Muscle layer of duodenum (tissue), 2 donors: ENCODE results near the gene RPRD1B.

Experiments
- H3K27ac ChIP-seq: one replicate; pipeline ENCODE4 v1.7.0; 2013; ENCODE audit warnings: mild to moderate bottlenecking, low read length
- H3K27me3 ChIP-seq: one replicate; pipeline ENCODE4 v1.7.0; 2013; ENCODE audit warnings: low read depth, mild to moderate bottlenecking, control low read depth, low read length
- H3K36me3 ChIP-seq, 2 donors: one replicate each; pipeline ENCODE4 v1.7.0; 2013; ENCODE audit warnings: low read length in 2 of 2, control low read depth in 1 of 2, mild to moderate bottlenecking in 1 of 2; ENCODE audit not compliant: insufficient read depth in 2 of 2, control insufficient read depth in 1 of 2
- H3K4me1 ChIP-seq, 2 donors: one replicate each; pipeline ENCODE4 v1.7.0; 2013; ENCODE audit warnings: low read length in 2 of 2, mild to moderate bottlenecking in 2 of 2, control low read depth in 1 of 2, moderate library complexity in 1 of 2; ENCODE audit not compliant: insufficient read depth in 2 of 2, control insufficient read depth in 1 of 2
- H3K4me3 ChIP-seq, 2 donors: one replicate each; pipeline ENCODE4 v1.7.0; 2013; ENCODE audit warnings: low read length in 2 of 2, low read depth in 1 of 2, mild to moderate bottlenecking in 1 of 2
- H3K9me3 ChIP-seq, 2 donors: one replicate each; pipeline ENCODE4 v1.7.0; 2013; ENCODE audit warnings: low read length in 2 of 2, control low read depth in 1 of 2, mild to moderate bottlenecking in 1 of 2; ENCODE audit not compliant: control insufficient read depth in 1 of 2
- donor health status: healthy.

RPRD1B gene

DNA sequence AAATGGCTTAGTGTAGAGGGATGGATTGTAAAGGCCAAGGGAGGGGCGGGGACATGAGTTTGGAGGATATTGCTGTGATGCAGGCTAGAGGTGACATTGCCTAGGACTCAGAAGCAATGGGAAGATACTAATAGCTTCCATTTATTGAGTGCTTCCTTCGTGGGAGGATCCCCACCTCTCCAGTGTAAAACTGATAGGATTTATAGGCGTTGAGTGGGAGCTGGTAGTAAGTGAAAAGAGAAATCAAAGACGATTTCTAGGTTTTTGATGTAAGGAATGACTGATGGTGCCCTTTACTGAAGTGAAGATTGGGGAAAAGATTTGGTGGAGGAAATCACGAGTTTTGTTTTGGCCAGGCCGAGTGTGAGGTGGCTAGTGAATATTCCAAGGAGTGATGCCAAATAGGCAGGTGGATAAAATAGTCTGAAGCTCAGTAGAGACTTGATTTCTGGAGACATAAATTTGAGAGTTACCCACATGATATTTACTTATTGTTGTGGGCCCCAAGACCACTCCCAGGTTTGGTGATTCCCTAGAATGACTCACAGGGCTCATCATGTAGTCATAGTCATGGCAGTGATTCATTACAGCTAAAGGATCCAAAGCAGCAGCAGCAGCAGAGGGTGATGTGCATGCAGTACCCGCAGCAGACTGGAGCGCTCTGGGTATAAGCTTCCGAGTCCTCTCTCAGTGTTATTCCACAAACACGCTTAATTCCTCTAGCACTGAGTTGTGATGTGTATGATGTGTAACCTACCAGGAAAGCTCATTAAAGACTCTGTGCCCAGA lies 10.2 kb downstream of the RPRD1B start:
- Histone ChIP-seq H3K36me3 (peaks cover 35 to 52% of the 10 kb centered on the region in 2 donors), H3K27me3 (no peaks in the 10 kb centered on the region), H3K27ac (no peak overlapping the region), H3K9me3 (no peaks in the 10 kb centered on the region), H3K4me3 (no peak overlapping the region), H3K4me1 (no peaks in the 10 kb centered on the region)

DNA sequence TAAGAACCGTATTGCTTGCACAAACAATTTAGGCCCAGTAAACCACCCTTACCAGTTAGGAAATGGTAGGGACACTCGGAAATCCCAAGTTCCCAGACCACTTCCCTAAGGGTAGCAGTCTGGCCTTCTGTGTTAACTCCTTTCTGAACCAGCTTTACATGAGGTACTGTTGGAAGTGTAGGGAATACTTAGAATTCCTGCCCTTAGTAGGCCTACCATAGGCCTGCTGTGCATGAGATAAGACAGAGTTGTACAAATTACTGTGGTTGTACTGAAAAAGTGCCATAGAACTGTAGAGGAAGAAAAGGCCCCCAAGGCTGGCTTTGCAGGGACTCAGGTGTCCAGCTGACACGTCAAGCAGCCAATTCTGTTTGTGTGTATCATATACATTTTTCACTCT lies 11.1 kb downstream of the RPRD1B start:
- H3K36me3 ChIP-seq: peaks cover 38 to 55% of the 10 kb centered on the region in 2 donors
- no peak overlapping the region for H3K4me3 ChIP-seq
- peaks cover 0 to 3% of the 10 kb centered on the region in 2 donors for H3K4me1 ChIP-seq

DNA sequence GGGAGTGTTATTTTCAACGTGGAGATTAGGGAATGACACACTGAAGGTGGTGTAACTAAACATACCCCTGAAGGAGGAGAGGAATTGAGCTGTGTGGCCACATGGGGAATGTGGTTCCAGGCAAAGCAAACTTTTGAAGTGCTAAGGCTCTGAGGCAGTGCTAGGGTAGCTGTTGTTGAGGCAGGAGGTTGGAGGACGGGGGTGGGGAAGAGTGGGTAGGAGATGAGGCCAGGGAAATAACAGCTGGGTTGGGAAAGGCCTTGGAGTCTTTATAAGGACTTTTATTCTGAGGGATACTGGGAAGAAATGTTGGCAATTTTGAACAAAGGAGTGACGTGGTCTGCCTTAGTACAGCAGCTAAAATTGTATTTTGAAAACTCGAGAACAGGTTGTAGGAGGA lies 13.0 kb downstream of the RPRD1B start:
- Histone ChIP-seq H3K4me3 (no peak overlapping the region), H3K27me3 (no peaks in the 10 kb centered on the region), H3K9me3 (no peaks in the 10 kb centered on the region), H3K36me3 (peaks cover 40 to 52% of the 10 kb centered on the region in 2 donors), H3K4me1 (peaks cover 0 to 7% of the 10 kb centered on the region in 2 donors), H3K27ac (no peak overlapping the region)

More for the DNA sequence above, 11.1 kb downstream of the RPRD1B start:
- H3K27ac ChIP-seq: no peak overlapping the region
- no peaks in the 10 kb centered on the region for H3K27me3 ChIP-seq
- no peaks in the 10 kb centered on the region for H3K9me3 ChIP-seq

DNA sequence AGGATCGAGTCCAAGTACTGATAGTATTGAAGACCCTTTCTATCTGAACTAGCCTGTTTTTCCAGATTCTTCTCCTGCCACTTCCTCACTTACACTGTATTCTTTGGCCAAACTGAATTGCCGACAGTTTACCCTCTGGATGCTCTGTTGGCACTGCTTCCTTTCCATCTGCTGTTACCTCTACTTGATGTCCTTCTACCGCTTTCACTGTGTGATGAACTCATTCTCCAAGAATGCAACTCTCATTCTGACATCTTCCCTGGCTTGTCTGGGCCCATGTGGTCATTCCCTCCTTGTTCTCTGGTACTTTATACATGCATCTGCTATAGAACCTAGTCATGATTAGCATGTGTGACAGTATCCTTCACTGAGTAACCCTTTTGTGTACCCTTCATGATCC lies 16.3 kb downstream of the RPRD1B start:
- Histone ChIP-seq H3K27me3 (no peaks in the 10 kb centered on the region), H3K36me3 (peaks cover 23 to 32% of the 10 kb centered on the region in 2 donors), H3K9me3 (no peaks in the 10 kb centered on the region), H3K27ac (no peak overlapping the region), H3K4me3 (no peak overlapping the region), H3K4me1 (peaks cover 0 to 7% of the 10 kb centered on the region in 2 donors)

DNA sequence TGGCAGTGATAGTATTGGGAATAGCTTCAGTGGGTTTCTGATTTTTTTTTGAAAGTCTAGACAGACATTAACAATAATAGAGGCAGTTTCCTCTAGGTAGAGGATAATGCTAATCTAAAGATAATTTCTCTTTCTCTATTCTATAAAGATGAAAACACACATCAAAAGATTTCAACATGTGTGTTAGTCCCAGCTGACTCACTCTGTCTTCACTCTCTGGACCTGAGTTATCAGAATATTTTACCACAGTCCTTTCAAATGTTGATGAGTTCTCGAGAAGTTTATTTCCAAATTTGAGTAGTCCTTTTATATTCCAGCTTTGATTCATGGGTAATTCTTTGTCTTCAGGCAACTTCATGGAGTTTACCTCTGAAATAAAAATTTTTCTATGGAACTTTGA lies 17.1 kb downstream of the RPRD1B start:
- Histone ChIP-seq H3K27me3 (no peaks in the 10 kb centered on the region), H3K27ac (no peak overlapping the region), H3K4me3 (no peak overlapping the region), H3K9me3 (no peaks in the 10 kb centered on the region), H3K36me3 (peaks cover 28% of the 10 kb centered on the region in 2 donors), H3K4me1 (peaks cover 0 to 7% of the 10 kb centered on the region in 2 donors)

DNA sequence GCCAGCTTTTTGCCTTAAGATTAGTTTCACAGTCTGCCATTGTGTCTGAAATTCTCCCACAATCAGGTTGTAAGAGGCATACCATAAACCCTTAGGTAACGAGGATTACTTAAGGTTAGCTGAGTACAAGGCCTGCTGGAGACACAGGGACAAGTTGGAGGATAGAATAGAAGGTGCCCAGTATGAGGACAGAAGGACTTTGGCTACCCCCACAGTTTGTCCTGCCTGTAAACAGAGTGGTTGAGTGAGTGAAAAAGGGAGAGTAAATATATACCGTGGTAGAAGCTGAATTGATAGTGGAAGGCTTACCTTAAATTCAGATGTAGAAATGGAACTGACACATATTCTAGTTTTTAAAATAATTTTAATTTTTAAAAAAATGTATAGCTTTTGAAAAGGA lies 19.3 kb downstream of the RPRD1B start:
- Histone ChIP-seq H3K36me3 (peaks cover 23 to 25% of the 10 kb centered on the region in 2 donors), H3K4me1 (peaks cover 0 to 11% of the 10 kb centered on the region in 2 donors), H3K27me3 (no peaks in the 10 kb centered on the region)

DNA sequence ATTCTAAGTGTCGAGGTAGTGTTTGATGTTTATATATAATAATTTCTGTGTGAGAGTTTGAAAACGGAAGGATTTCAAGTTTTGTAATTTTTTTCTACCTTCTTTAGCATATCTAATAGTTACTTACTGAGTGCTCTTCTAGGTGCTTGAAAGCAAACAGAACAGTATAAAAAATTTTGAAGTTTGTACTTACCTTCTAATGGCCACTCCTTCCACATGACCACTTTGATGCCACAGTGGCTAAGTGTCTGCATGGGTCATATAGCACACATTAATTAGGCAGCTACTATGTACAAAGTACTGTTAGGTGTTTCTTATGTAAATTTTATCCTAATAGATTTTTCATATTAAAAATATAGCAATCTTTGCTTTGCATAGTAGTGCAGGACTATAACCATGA lies 21.1 kb downstream of the RPRD1B start:
- peaks cover 0 to 9% of the 10 kb centered on the region in 2 donors for H3K4me1 ChIP-seq

More for the DNA sequence above, 19.3 kb downstream of the RPRD1B start:
- Histone ChIP-seq H3K4me3 (no peak overlapping the region), H3K9me3 (no peaks in the 10 kb centered on the region), H3K27ac (no peak overlapping the region)

DNA sequence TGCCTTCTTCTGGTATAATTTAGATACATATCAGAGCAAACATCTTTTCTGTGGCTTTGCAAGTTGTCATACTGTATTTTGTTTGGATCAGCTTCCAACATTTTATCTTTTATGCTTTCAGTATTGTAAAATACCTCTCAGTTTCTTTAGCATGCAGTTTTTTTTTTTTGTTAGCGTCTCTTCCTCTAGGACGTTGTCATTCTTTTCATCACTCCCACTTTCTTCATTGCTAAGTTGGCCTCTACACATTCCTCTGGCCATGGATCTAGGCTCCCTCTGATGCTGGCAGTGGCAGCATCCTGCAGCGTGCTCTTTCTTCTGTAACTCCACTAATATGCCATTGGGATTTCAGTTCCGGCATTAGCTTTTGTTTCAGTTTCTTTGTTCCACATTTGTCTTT lies 21.7 kb downstream of the RPRD1B start:
- no peaks in the 10 kb centered on the region for H3K27me3 ChIP-seq
- H3K27ac ChIP-seq: no peak overlapping the region
- no peaks in the 10 kb centered on the region for H3K9me3 ChIP-seq
- peaks cover 30 to 36% of the 10 kb centered on the region in 2 donors for H3K36me3 ChIP-seq
- H3K4me1 ChIP-seq: peaks cover 0 to 4% of the 10 kb centered on the region in 2 donors
- H3K4me3 ChIP-seq: no peak overlapping the region

More for the DNA sequence above, 21.1 kb downstream of the RPRD1B start:
- Histone ChIP-seq H3K9me3 (no peaks in the 10 kb centered on the region), H3K4me3 (no peak overlapping the region), H3K36me3 (peaks cover 30 to 32% of the 10 kb centered on the region in 2 donors), H3K27me3 (no peaks in the 10 kb centered on the region), H3K27ac (no peak overlapping the region)

DNA sequence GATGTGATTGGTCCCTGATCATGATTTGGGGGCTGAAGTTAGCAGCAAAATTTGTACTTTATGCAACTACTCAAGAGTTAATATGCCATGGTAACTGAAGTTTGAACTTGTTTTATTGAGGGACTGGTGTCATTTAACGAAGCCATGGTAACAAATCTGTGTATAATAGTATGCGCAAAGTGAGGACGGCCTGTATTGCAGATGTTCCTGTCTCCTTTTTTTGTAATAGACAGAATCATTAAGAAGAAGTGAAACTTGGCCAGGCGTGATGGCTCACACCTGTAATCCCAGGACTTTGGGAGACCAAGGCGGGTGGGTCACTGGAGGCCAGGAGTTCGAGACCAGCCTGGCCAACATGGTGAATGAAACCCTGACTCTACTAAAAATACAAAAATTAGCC lies 22.3 kb downstream of the RPRD1B start:
- H3K27ac ChIP-seq: no peak overlapping the region

DNA sequence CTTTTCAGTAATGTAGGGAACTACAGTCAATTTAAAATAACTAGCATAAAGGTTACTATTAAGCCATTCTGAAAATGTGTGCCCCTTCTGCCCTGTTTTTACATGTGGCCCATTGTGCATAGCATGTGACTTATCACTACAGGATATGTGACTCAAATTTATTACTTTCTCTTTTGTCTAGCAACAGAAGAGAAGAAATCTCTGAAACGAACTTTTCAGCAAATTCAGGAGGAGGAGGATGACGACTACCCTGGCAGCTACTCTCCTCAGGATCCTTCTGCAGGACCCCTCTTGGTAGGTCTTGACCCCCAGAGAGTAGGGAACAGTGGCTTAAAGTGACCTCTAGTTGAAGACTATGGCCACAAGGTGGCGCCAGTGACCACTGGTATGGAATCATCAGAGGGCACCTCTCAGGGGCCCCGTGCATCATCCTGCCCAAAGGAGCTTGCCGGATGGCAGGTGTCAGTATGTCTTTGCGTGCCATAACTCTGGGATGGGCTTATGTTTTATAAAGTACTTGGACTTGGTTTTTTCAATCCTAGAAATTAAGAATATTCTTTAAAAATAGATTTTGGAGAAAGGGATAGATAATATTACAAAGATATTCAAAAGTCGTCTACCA lies 23.9 kb downstream of the RPRD1B start:
- no peaks in the 10 kb centered on the region for H3K9me3 ChIP-seq
- peaks cover 45% of the 10 kb centered on the region in 2 donors for H3K36me3 ChIP-seq
- no peaks in the 10 kb centered on the region for H3K27me3 ChIP-seq
- no peak overlapping the region for H3K27ac ChIP-seq
- H3K4me3 ChIP-seq: no peak overlapping the region
- peaks cover 0 to 4% of the 10 kb centered on the region in 2 donors for H3K4me1 ChIP-seq

More for the DNA sequence above, 22.3 kb downstream of the RPRD1B start:
- Histone ChIP-seq H3K36me3 (peaks cover 30 to 40% of the 10 kb centered on the region in 2 donors), H3K9me3 (no peaks in the 10 kb centered on the region), H3K27me3 (no peaks in the 10 kb centered on the region), H3K4me3 (no peak overlapping the region), H3K4me1 (peaks cover 0 to 4% of the 10 kb centered on the region in 2 donors)

DNA sequence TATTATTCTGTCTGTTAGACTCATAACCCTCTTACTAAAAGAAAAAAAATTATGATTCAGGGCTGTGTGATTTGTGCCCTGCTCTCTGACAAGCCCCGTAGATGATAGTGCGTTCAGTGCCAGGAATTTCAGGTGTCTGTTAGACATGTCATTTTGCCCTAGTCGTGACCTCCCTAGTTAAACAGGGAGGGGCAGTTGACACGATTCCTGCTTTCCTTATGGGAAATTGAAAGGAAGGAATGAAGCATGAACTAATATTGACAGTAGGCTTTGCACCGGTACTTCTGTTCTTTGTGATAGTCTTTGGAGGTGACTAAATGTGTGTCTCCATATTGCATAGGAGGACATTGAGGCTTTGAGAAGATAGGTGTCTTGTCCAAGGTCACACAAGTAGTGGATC lies 26.3 kb downstream of the RPRD1B start:
- Histone ChIP-seq H3K4me1 (peaks cover 0 to 4% of the 10 kb centered on the region in 2 donors), H3K4me3 (no peak overlapping the region), H3K27ac (no peak overlapping the region), H3K9me3 (no peaks in the 10 kb centered on the region), H3K27me3 (no peaks in the 10 kb centered on the region), H3K36me3 (peaks cover 56 to 57% of the 10 kb centered on the region in 2 donors)
